Neural cell (in vitro differentiated cells): ENCODE measurements around the gene SPINDOC. TPM values are rescaled to one million over a fixed set of nuclear protein-coding genes. Genes with fewer than 3 reads are reported as not detected.

Experiments used
- H2AFZ ChIP-seq: fragments of 200-600, 300-800 bp; sonication (generic), shearing (Covaris generic); 2 replicates; pipeline ENCODE4 v1.6.0; 2014; ENCODE audit warnings: low read depth, mild to moderate bottlenecking, antibody characterized with exemption, low read length, moderate library complexity
- H3F3A ChIP-seq: fragments of 200-600 bp; shearing (Covaris generic); 2 replicates; pipeline ENCODE4 v1.6.1; 2016; ENCODE audit warnings: mild to moderate bottlenecking, moderate library complexity, mixed read lengths, antibody characterized with exemption, low read length; ENCODE audit not compliant: insufficient read depth, poor library complexity, severe bottlenecking
- H3K27ac ChIP-seq: fragments of 200-600, 300-800 bp; sonication (generic), shearing (Covaris generic); 2 replicates; pipeline ENCODE4 v1.5.1; 2014; ENCODE audit warnings: mild to moderate bottlenecking, low read length, moderate library complexity
- H3K27me3 ChIP-seq: fragments of 300-800, 200-600 bp; sonication (generic), shearing (Covaris generic); 2 replicates; pipeline ENCODE4 v1.6.0; 2014; ENCODE audit warnings: mild to moderate bottlenecking, low read depth, low read length, moderate library complexity; ENCODE audit not compliant: insufficient read depth
- H3K36me3 ChIP-seq: fragments of 300-800, 200-600 bp; sonication (generic), shearing (Covaris generic); 2 replicates; pipeline ENCODE4 v1.5.1; 2014; ENCODE audit warnings: mild to moderate bottlenecking, antibody characterized with exemption, low read length, moderate library complexity; ENCODE audit not compliant: insufficient read depth
- H3K4me2 ChIP-seq: fragments of 300-800, 200-600 bp; sonication (generic), shearing (Covaris generic); 2 replicates; pipeline ENCODE4 v1.6.0; 2014; ENCODE audit warnings: mild to moderate bottlenecking, low read length
- H3K4me3 ChIP-seq: fragments of 300-800, 200-600 bp; sonication (generic), shearing (Covaris generic); 2 replicates; pipeline ENCODE4 v1.5.1; 2014; ENCODE audit warnings: mild to moderate bottlenecking, low read length, moderate library complexity
- H3K79me2 ChIP-seq: fragments of 200-600 bp; shearing (Covaris generic); replicated peaks from 2 replicates; pipeline ENCODE4 v1.6.0; 2014; ENCODE audit warnings: mild to moderate bottlenecking, low read length, moderate library complexity; ENCODE audit not compliant: insufficient read depth
- H3K9ac ChIP-seq: fragments of 300-800, 200-600 bp; sonication (generic), shearing (Covaris generic); 2 replicates; pipeline ENCODE4 v1.6.1; 2016; ENCODE audit warnings: mild to moderate bottlenecking, low read length, mixed read lengths
- H3K9me2 ChIP-seq: fragments of 200-600 bp; shearing (Covaris generic); 2 replicates; pipeline ENCODE4 v1.6.1; 2016; ENCODE audit warnings: mild to moderate bottlenecking, low read length, mixed read lengths; ENCODE audit not compliant: insufficient read depth
- H3K9me3 ChIP-seq: fragments of 200-600, 300-800 bp; sonication (generic), shearing (Covaris generic); 2 replicates; pipeline ENCODE4 v1.6.1; 2016; ENCODE audit warnings: mild to moderate bottlenecking, mixed run types, low read length, moderate library complexity, mixed read lengths
- H4K20me1 ChIP-seq: fragments of 200-600 bp; shearing (Covaris generic); 2 replicates; pipeline ENCODE4 v1.6.1; 2016; ENCODE audit warnings: mild to moderate bottlenecking, mixed run types; ENCODE audit not compliant: insufficient read depth
- EP300 ChIP-seq: fragments of 450-650 bp; conservative IDR thresholded peaks from 2 replicates; pipeline ENCODE4 v1.6.1; 2014; ENCODE audit warnings: antibody characterized with exemption, mild to moderate bottlenecking, moderate library complexity; ENCODE audit not compliant: poor library complexity, severe bottlenecking
- EZH2 ChIP-seq: fragments of 200-600, 300-800 bp; shearing (Covaris generic), sonication (generic); IDR thresholded peaks from 2 replicates; pipeline ENCODE4 v1.6.1; 2014; ENCODE audit warnings: antibody characterized with exemption, low read length, borderline replicate concordance, mild to moderate bottlenecking; ENCODE audit not compliant: insufficient read depth, poor library complexity, severe bottlenecking
- MXI1 ChIP-seq: fragments of 450-650 bp; conservative IDR thresholded peaks from 2 replicates; pipeline ENCODE4 v1.6.1; 2014; ENCODE audit warnings: antibody characterized with exemption, mild to moderate bottlenecking; ENCODE audit not compliant: poor library complexity, severe bottlenecking
- POLR2AphosphoS5 ChIP-seq: IDR thresholded peaks from 2 replicates; pipeline ENCODE4 v1.6.1; 2012
- RAD21 ChIP-seq: fragments of 450-650 bp; conservative IDR thresholded peaks from 2 replicates; pipeline ENCODE4 v1.6.1; 2014; ENCODE audit warnings: antibody characterized with exemption, mild to moderate bottlenecking, moderate library complexity
- SMC3 ChIP-seq: fragments of 450-650 bp; conservative IDR thresholded peaks from 2 replicates; pipeline ENCODE4 v1.6.1; 2014; ENCODE audit warnings: antibody characterized with exemption, mild to moderate bottlenecking, moderate library complexity; ENCODE audit not compliant: poor library complexity
- TAF1 ChIP-seq: IDR thresholded peaks from 2 replicates; pipeline ENCODE4 v1.6.1; 2012; ENCODE audit warnings: low read depth
- polyA plus RNA-seq: library from polyadenylated mRNA; depleted of rRNA; stranded (reverse); fragments of >200 nt; gene quantifications from 2 replicates; pipeline ENCODE4 v1.2.3, GENCODE V29; 2014
- TF ChIP-seq, protein P1 (sequence below): fragments of 450-650 bp; IDR thresholded peaks from 2 replicates; pipeline ENCODE4 v1.5.1; 2014; ENCODE audit warnings: antibody characterized with exemption, mild to moderate bottlenecking, moderate library complexity; ENCODE audit not compliant: poor library complexity, severe bottlenecking
- TF ChIP-seq, protein P2 (sequence below): IDR thresholded peaks from 2 replicates; pipeline ENCODE4 v1.6.1; 2012; ENCODE audit warnings: borderline replicate concordance

The SPINDOC gene
- polyA plus RNA-seq, 1 donor from 2014 or later, result 20.3 TPM

DNA sequence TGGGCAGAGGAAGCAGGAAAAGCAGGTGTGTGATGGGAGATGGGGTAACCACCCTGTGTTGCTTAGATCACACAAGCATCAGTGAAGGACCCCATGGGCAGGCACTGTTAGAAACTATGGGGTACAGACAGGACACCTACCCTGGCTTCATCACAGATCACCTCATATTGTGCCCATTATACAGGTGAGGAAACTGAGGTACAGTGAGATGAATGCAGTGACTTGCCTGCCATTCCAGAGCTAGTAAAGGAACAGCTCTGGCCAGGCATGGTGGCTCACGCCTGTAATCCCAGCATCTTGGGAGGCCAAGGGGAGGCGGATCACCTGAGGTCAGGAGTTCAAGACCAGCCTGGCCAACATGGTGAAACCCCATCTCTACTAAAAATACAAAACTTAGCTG is 19.8 kb downstream of the SPINDOC start:
- TF ChIP-seq EP300 (no peak), TAF1 (no peak), POLR2AphosphoS5 (no peak), RAD21 (no peak), MXI1 (no peak), EZH2 (no peak), SMC3 (no peak)
- TF ChIP-seq, protein P1, sequence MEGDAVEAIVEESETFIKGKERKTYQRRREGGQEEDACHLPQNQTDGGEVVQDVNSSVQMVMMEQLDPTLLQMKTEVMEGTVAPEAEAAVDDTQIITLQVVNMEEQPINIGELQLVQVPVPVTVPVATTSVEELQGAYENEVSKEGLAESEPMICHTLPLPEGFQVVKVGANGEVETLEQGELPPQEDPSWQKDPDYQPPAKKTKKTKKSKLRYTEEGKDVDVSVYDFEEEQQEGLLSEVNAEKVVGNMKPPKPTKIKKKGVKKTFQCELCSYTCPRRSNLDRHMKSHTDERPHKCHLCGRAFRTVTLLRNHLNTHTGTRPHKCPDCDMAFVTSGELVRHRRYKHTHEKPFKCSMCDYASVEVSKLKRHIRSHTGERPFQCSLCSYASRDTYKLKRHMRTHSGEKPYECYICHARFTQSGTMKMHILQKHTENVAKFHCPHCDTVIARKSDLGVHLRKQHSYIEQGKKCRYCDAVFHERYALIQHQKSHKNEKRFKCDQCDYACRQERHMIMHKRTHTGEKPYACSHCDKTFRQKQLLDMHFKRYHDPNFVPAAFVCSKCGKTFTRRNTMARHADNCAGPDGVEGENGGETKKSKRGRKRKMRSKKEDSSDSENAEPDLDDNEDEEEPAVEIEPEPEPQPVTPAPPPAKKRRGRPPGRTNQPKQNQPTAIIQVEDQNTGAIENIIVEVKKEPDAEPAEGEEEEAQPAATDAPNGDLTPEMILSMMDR, result no peak
- TF ChIP-seq, protein P2, sequence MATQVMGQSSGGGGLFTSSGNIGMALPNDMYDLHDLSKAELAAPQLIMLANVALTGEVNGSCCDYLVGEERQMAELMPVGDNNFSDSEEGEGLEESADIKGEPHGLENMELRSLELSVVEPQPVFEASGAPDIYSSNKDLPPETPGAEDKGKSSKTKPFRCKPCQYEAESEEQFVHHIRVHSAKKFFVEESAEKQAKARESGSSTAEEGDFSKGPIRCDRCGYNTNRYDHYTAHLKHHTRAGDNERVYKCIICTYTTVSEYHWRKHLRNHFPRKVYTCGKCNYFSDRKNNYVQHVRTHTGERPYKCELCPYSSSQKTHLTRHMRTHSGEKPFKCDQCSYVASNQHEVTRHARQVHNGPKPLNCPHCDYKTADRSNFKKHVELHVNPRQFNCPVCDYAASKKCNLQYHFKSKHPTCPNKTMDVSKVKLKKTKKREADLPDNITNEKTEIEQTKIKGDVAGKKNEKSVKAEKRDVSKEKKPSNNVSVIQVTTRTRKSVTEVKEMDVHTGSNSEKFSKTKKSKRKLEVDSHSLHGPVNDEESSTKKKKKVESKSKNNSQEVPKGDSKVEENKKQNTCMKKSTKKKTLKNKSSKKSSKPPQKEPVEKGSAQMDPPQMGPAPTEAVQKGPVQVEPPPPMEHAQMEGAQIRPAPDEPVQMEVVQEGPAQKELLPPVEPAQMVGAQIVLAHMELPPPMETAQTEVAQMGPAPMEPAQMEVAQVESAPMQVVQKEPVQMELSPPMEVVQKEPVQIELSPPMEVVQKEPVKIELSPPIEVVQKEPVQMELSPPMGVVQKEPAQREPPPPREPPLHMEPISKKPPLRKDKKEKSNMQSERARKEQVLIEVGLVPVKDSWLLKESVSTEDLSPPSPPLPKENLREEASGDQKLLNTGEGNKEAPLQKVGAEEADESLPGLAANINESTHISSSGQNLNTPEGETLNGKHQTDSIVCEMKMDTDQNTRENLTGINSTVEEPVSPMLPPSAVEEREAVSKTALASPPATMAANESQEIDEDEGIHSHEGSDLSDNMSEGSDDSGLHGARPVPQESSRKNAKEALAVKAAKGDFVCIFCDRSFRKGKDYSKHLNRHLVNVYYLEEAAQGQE, result no peak
- H3K9ac ChIP-seq, result no peak overlapping the region
- no peak overlapping the region for H3K4me2 ChIP-seq
- H3K36me3 ChIP-seq, result no peaks in the 10 kb centered on the region
- H3F3A ChIP-seq, result no peaks in the 10 kb centered on the region
- H3K27me3 ChIP-seq, result no peaks in the 10 kb centered on the region
- no peaks in the 10 kb centered on the region for H3K9me2 ChIP-seq
- no peaks in the 10 kb centered on the region for H4K20me1 ChIP-seq
- no peaks in the 10 kb centered on the region for H3K79me2 ChIP-seq
- no peak overlapping the region for H3K4me3 ChIP-seq
- no peak overlapping the region for H3K27ac ChIP-seq
- H3K9me3 ChIP-seq, result no peaks in the 10 kb centered on the region
- H2AFZ ChIP-seq, result no peak overlapping the region

GRCh38 chr11:63834535-63835157 is 21.4 kb downstream of the SPINDOC start:
- H4K20me1 ChIP-seq, result peaks cover 4% of the 10 kb centered on the region

More at GRCh38 chr11:63834535-63835157, 21.4 kb downstream of the SPINDOC start:
- Histone ChIP-seq H3K79me2 (peaks cover 4% of the 10 kb centered on the region), H3F3A (no peaks in the 10 kb centered on the region), H3K36me3 (no peaks in the 10 kb centered on the region), H3K27me3 (no peaks in the 10 kb centered on the region), H3K9ac (no peak overlapping the region), H2AFZ (no peak overlapping the region), H3K9me3 (no peaks in the 10 kb centered on the region), H3K9me2 (no peaks in the 10 kb centered on the region), H3K4me3 (no peak overlapping the region), H3K27ac (no peak overlapping the region), H3K4me2 (no peak overlapping the region)
- TF ChIP-seq POLR2AphosphoS5 (no peak), RAD21 (no peak), EZH2 (no peak), SMC3 (no peak), EP300 (no peak), TAF1 (no peak)
- TF ChIP-seq, protein P2, result no peak
